HepG2 (cell line): Measurements from ENCODE around the gene SELENOV. TPM values are rescaled to one million over a fixed set of nuclear protein-coding genes. Genes with fewer than 3 reads are reported as not detected.

Experiments used
- FOXA3 ChIP-seq: IDR thresholded peaks from 2 replicates; pipeline ENCODE4 v1.6.1; 2016; ENCODE audit warnings: missing genetic modification reagents, missing compliant biosample characterization
- HDAC6 ChIP-seq: fragments of 200-600 bp; sonication (generic); IDR thresholded peaks from 2 replicates; pipeline ENCODE4 v1.7.0; 2017; ENCODE audit warnings: mild to moderate bottlenecking, antibody characterized with exemption, low read length, low read depth
- HNRNPLL ChIP-seq: fragments of 200-400 bp; formaldehyde crosslinking; IDR thresholded peaks from 2 replicates; pipeline ENCODE4 v1.6.1; 2017; ENCODE audit warnings: mild to moderate bottlenecking, low read depth, low read length; ENCODE audit not compliant: poor library complexity, severe bottlenecking
- IRF9 ChIP-seq: sonication (generic); formaldehyde crosslinking; IDR thresholded peaks from 2 replicates; pipeline ENCODE4 v1.8.0; 2022; ENCODE audit warnings: missing genetic modification reagents, mild to moderate bottlenecking, borderline replicate concordance
- JDP2 ChIP-seq: sonication (generic); formaldehyde crosslinking; IDR thresholded peaks from 2 replicates; pipeline ENCODE4 v1.8.1; 2022; ENCODE audit warnings: missing genetic modification reagents, borderline replicate concordance
- NR1H2 ChIP-seq: sonication (generic); formaldehyde crosslinking; IDR thresholded peaks from 2 replicates; pipeline ENCODE4 v1.8.1; 2022; ENCODE audit warnings: low read depth, missing genetic modification reagents, borderline replicate concordance
- PRDM4 ChIP-seq: sonication (generic); formaldehyde crosslinking; IDR thresholded peaks from 2 replicates; pipeline ENCODE4 v1.9.0; 2021; ENCODE audit warnings: missing genetic modification reagents, borderline replicate concordance
- SMARCC2 ChIP-seq: fragments of 450-650 bp; IDR thresholded peaks from 2 replicates; pipeline ENCODE4 v1.6.1; 2017; ENCODE audit warnings: antibody characterized with exemption, mild to moderate bottlenecking
- ZBTB46 ChIP-seq: sonication (generic); formaldehyde crosslinking; IDR thresholded peaks from 2 replicates; pipeline ENCODE4 v1.4.0; 2020; ENCODE audit warnings: mild to moderate bottlenecking, missing genetic modification reagents, borderline replicate concordance
- ZIK1 ChIP-seq: sonication (generic); formaldehyde crosslinking; IDR thresholded peaks from 2 replicates; pipeline ENCODE4 v1.5.0; 2020; ENCODE audit warnings: mild to moderate bottlenecking, low read depth, missing genetic modification reagents, borderline replicate concordance
- ZNF276 ChIP-seq: sonication (generic); formaldehyde crosslinking; IDR thresholded peaks from 2 replicates; pipeline ENCODE4 v1.4.0; 2020; ENCODE audit warnings: mild to moderate bottlenecking, low read depth, missing genetic modification reagents
- ZNF333 ChIP-seq: sonication (generic); formaldehyde crosslinking; IDR thresholded peaks from 2 replicates; pipeline ENCODE4 v1.4.0; 2020; ENCODE audit warnings: mild to moderate bottlenecking, missing genetic modification reagents, borderline replicate concordance
- ZNF431 ChIP-seq: sonication (generic); formaldehyde crosslinking; IDR thresholded peaks from 2 replicates; pipeline ENCODE4 v1.9.0; 2022; ENCODE audit warnings: missing genetic modification reagents, low read depth, mild to moderate bottlenecking, borderline replicate concordance
- ZNF513 ChIP-seq: sonication (generic); formaldehyde crosslinking; conservative IDR thresholded peaks from 2 replicates; pipeline ENCODE4 v1.5.0; 2020; ENCODE audit warnings: missing genetic modification reagents
- ZNF878 ChIP-seq: sonication (generic); formaldehyde crosslinking; IDR thresholded peaks from 2 replicates; pipeline ENCODE4 v1.8.1; 2023; ENCODE audit warnings: mild to moderate bottlenecking, missing genetic modification reagents, moderate library complexity
- polyA plus RNA-seq, 8 experiments: library from polyadenylated mRNA; depleted of rRNA in 3 of 8; stranded (reverse) in 7 of 8; unstranded in 1 of 8; fragments of >200 nt; fragmentation: Illumina TruSeq in 4 of 8; extraction: Trizol in 4 of 8; gene quantifications; 2 replicates each; pipeline versions ENCODE4 v1.2.1 to v1.2.3, GENCODE V29; 2011 to 2016; ENCODE audit warnings: low read depth in 4 of 8, missing spikeins in 1 of 8, mixed read lengths in 1 of 8; ENCODE audit not compliant: insufficient read depth in 1 of 8
- total RNA-seq, 5 experiments: library from RNA; depleted of rRNA; stranded (reverse); fragments of >200 nt; fragmentation: Illumina TruSeq; extraction: Trizol; gene quantifications; 2 replicates each; pipeline ENCODE4 v1.2.3, GENCODE V29; 2016; ENCODE audit warnings: low read depth in 1 of 5
- TF ChIP-seq, protein P1 (sequence below): sonication (generic); formaldehyde crosslinking; IDR thresholded peaks from 2 replicates; pipeline ENCODE4 v1.4.0; 2020; ENCODE audit warnings: mild to moderate bottlenecking, missing genetic modification reagents

Gene SELENOV
- total and polyA plus RNA-seq, 2 of the 13 experiments (the other 11 are each of a cell fraction or from before 2014, with no cell fraction given) = not detected

GRCh38 chr19:39539518-39540332, 24.8 kb downstream of the SELENOV start, which contains the start of gene EID2 (continued):
- TF ChIP-seq ZNF431 = no peak
- TF ChIP-seq IRF9 (CRISPR knock-in tag) = no peak; the same call in 1 of the 2 replicates
- TF ChIP-seq SMARCC2 = no peak
- no peak for TF ChIP-seq NR1H2 (CRISPR knock-in tag)
- peak; percentile 99 for TF ChIP-seq HNRNPLL
- TF ChIP-seq JDP2 = no peak
- no peak for TF ChIP-seq ZNF878 (CRISPR knock-in tag)
- peak; percentile 37; the same call in 1 of the 2 replicates for TF ChIP-seq FOXA3
- TF ChIP-seq HDAC6 = no peak
- no peak for TF ChIP-seq PRDM4 (CRISPR knock-in tag)
- no peak; the same call in 1 of the 2 replicates for TF ChIP-seq ZNF276 (CRISPR knock-in tag)
- TF ChIP-seq ZIK1 (CRISPR knock-in tag) = no peak
- TF ChIP-seq ZNF513 (CRISPR knock-in tag) = 0 out of 2 replicates have a peak, but pooled peaks have one; percentile 64
- TF ChIP-seq ZBTB46 = no peak
- TF ChIP-seq, protein P1, sequence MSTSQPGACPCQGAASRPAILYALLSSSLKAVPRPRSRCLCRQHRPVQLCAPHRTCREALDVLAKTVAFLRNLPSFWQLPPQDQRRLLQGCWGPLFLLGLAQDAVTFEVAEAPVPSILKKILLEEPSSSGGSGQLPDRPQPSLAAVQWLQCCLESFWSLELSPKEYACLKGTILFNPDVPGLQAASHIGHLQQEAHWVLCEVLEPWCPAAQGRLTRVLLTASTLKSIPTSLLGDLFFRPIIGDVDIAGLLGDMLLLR = peak; percentile 65; the same call in 1 of the 2 replicates
- TF ChIP-seq ZNF333 (CRISPR knock-in tag) = 0 out of 2 replicates have a peak, but pooled peaks have one; percentile 44
